ENCODE measurements around the gene HTATSF1.

The HTATSF1 gene

DNA sequence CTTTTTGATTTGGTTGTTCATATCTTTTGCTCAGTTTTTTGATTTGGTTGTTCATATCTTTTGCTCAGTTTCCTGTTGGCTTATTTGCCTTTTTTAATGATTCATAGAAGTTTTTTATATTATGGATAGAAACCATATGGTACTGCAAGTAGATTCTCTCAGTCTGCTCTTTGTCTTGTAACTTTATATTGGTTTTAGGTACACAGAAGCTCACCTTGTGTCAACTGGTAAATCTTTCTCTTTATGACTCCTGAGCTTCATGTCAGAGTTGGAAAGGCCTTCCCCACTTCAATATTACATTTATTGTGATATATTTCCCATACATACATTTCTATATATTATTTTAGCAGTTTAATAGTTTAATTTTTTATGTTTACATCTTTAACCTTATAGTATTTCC is 26.4 kb downstream of the HTATSF1 start:
- TF ChIP-seq TEAD4 (IDR thresholded peaks at IDR 0.05), result no peak
- no peak for TF ChIP-seq FOXM1 (IDR thresholded peaks at IDR 0.05; ENCODE audit: borderline replicate concordance, low read depth)
- no peak for TF ChIP-seq EP300 (IDR thresholded peaks at IDR 0.05; ENCODE audit: borderline replicate concordance)
- no peak for TF ChIP-seq EGR1 (IDR thresholded peaks at IDR 0.05)
- TF ChIP-seq, protein P1, sequence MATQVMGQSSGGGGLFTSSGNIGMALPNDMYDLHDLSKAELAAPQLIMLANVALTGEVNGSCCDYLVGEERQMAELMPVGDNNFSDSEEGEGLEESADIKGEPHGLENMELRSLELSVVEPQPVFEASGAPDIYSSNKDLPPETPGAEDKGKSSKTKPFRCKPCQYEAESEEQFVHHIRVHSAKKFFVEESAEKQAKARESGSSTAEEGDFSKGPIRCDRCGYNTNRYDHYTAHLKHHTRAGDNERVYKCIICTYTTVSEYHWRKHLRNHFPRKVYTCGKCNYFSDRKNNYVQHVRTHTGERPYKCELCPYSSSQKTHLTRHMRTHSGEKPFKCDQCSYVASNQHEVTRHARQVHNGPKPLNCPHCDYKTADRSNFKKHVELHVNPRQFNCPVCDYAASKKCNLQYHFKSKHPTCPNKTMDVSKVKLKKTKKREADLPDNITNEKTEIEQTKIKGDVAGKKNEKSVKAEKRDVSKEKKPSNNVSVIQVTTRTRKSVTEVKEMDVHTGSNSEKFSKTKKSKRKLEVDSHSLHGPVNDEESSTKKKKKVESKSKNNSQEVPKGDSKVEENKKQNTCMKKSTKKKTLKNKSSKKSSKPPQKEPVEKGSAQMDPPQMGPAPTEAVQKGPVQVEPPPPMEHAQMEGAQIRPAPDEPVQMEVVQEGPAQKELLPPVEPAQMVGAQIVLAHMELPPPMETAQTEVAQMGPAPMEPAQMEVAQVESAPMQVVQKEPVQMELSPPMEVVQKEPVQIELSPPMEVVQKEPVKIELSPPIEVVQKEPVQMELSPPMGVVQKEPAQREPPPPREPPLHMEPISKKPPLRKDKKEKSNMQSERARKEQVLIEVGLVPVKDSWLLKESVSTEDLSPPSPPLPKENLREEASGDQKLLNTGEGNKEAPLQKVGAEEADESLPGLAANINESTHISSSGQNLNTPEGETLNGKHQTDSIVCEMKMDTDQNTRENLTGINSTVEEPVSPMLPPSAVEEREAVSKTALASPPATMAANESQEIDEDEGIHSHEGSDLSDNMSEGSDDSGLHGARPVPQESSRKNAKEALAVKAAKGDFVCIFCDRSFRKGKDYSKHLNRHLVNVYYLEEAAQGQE (IDR thresholded peaks at IDR 0.05; ENCODE audit: low read depth), result no peak
- no peak for TF ChIP-seq NFIC (IDR thresholded peaks at IDR 0.05)

DNA sequence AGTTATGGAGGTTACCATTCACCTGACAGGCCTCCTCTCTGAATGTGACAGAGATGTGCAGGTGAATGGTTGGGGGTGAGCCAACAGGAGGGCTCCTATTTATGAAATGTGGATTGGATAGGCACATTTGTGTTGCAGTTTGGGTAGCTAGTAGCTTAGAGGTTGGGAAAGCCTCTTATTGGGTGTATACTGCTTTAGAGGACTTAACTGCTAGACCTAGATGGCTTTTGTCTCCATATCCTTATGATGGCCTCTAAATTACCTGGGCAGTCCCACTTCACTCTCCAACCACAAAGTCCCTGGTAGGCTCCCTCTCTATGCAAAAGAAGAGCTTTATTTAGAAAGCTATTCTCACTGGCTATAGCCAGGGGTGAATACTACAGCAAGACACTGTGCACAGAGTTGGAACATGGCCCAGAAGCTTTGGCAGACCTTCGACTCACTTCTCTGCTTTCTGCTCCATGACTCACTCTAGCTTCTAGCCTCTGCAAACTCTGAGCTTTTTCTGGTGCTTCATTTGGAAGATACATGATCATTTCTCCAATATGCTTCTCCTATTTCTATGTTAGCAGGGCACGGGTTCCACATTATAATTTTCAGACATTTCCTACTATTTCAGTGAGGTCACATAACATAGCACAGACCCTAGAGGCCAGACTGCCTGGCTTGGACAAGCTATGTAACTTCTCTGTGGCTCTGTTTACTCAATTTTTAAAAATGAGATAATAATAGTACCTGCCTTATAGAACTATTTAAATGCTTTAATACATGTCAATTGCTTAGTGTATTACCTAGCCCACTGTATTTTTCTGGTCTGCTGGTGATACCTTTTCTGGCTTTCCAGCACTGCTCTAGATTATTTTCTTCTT is 28.6 kb downstream of the HTATSF1 start:
- TF ChIP-seq FOXM1 (IDR thresholded peaks at IDR 0.05; ENCODE audit: borderline replicate concordance, low read depth) (no peak), CREB1 (IDR thresholded peaks at IDR 0.05; ENCODE audit: low read depth) (no peak), NFIC (IDR thresholded peaks at IDR 0.05) (no peak), YY1 (IDR thresholded peaks at IDR 0.05; ENCODE audit: low read depth) (no peak), TEAD4 (IDR thresholded peaks at IDR 0.05) (no peak), CEBPB (IDR thresholded peaks at IDR 0.05) (no peak), TAF1 (IDR thresholded peaks at IDR 0.05; ENCODE audit: low read depth) (no peak), TCF12 (IDR thresholded peaks at IDR 0.05; ENCODE audit: low read depth) (no peak), ZBTB7A (IDR thresholded peaks at IDR 0.05; ENCODE audit: low read depth) (no peak), RAD21 (IDR thresholded peaks at IDR 0.05; ENCODE audit: low read depth) (no peak), EP300 (IDR thresholded peaks at IDR 0.05; ENCODE audit: borderline replicate concordance) (no peak), EGR1 (IDR thresholded peaks at IDR 0.05) (no peak)
- TF ChIP-seq, protein P1 (IDR thresholded peaks at IDR 0.05; ENCODE audit: low read depth), result no peak
- TF ChIP-seq, protein P2, sequence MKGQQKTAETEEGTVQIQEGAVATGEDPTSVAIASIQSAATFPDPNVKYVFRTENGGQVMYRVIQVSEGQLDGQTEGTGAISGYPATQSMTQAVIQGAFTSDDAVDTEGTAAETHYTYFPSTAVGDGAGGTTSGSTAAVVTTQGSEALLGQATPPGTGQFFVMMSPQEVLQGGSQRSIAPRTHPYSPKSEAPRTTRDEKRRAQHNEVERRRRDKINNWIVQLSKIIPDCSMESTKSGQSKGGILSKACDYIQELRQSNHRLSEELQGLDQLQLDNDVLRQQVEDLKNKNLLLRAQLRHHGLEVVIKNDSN (IDR thresholded peaks at IDR 0.05), result no peak
- TF ChIP-seq, protein P3, sequence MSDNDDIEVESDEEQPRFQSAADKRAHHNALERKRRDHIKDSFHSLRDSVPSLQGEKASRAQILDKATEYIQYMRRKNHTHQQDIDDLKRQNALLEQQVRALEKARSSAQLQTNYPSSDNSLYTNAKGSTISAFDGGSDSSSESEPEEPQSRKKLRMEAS (IDR thresholded peaks at IDR 0.05), result no peak

DNA sequence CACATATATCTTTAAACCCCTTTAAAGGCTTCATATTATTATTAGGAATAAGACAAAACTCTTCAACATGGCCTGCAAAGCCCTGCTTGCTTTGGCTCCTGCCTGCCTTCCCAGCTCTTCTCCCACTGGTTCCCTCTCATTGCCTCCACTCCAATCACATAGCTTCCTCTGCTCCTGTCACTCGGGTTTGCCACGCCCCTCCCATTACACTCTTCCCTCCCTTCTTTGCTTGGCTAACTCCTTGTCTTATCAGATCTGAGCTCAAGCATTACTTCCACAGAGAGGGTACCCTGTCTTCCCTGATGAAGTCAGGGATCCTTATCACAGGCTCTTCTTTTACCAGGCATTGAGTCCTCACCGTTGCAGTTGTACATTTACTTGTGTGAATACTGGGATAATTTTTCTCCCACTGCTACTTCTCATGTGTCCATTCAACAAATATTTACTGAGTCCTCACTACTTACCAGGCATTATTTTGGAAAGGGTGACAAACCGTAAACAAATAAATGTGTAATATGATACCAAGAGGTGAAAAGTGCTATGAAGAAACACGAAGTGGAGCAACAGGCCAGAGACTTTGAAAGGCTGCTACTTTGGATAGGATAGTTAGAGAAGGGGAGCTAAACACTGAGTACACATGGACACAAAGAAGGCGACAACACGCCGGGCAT is 31.4 kb downstream of the HTATSF1 start:
- no peak for TF ChIP-seq CREB1 (IDR thresholded peaks at IDR 0.05; ENCODE audit: low read depth)
- TF ChIP-seq, protein P1 (IDR thresholded peaks at IDR 0.05; ENCODE audit: low read depth), result no peak
- no peak for TF ChIP-seq CEBPB (IDR thresholded peaks at IDR 0.05)
- no peak for TF ChIP-seq YY1 (IDR thresholded peaks at IDR 0.05; ENCODE audit: low read depth)
- TF ChIP-seq TEAD4 (IDR thresholded peaks at IDR 0.05), result no peak
- no peak for TF ChIP-seq RAD21 (IDR thresholded peaks at IDR 0.05; ENCODE audit: low read depth)

DNA sequence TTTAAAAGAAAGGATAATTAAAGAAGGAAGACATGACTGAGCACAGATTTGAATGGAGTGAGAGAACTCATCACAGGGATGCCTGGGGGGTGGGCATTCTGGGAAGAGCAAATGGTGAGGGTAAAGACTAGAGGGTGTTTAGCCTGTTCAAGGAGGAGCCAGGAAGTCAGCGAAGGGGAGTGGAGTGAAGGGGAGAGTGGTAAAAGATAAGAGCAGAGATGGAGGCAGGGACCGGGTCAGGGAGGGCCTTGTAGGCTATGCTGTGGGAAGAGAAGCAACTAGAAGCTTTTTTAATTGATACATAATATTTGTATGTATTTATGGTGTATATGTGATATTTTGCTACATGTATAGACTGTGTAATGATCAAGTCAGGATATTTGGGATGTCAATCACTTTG is 32.4 kb downstream of the HTATSF1 start:
- no peak for TF ChIP-seq TEAD4 (IDR thresholded peaks at IDR 0.05)
- TF ChIP-seq, protein P1 (IDR thresholded peaks at IDR 0.05; ENCODE audit: low read depth), result no peak
- no peak for TF ChIP-seq EGR1 (IDR thresholded peaks at IDR 0.05)
- no peak for TF ChIP-seq CREB1 (IDR thresholded peaks at IDR 0.05; ENCODE audit: low read depth)
- TF ChIP-seq TAF1 (IDR thresholded peaks at IDR 0.05; ENCODE audit: low read depth), result no peak
- TF ChIP-seq CEBPB (IDR thresholded peaks at IDR 0.05), result no peak
- TF ChIP-seq TCF12 (IDR thresholded peaks at IDR 0.05; ENCODE audit: low read depth), result no peak
- TF ChIP-seq RAD21 (IDR thresholded peaks at IDR 0.05; ENCODE audit: low read depth), result no peak
- TF ChIP-seq, protein P2 (IDR thresholded peaks at IDR 0.05), result no peak
- no peak for TF ChIP-seq EP300 (IDR thresholded peaks at IDR 0.05; ENCODE audit: borderline replicate concordance)
- TF ChIP-seq, protein P3 (IDR thresholded peaks at IDR 0.05), result no peak
- no peak for TF ChIP-seq NFIC (IDR thresholded peaks at IDR 0.05)
- TF ChIP-seq ZBTB7A (IDR thresholded peaks at IDR 0.05; ENCODE audit: low read depth), result no peak
- TF ChIP-seq YY1 (IDR thresholded peaks at IDR 0.05; ENCODE audit: low read depth), result no peak
- no peak for TF ChIP-seq FOXM1 (IDR thresholded peaks at IDR 0.05; ENCODE audit: borderline replicate concordance, low read depth)

All from Ishikawa (cell line).